HG03097 (cell line): ENCODE measurements around the gene CACNG3.
"Not testable (repeated sequence)": the region's sequence is repeated elsewhere in the genome, so short reads cannot be mapped to it uniquely, and the experiment has no call there.

ENCODE experiments used
- ATAC-seq: cut with Tn5 transposase; IDR thresholded peaks from one replicate; pipeline ENCODE4 v1.9.1; 2021; ENCODE audit not compliant: unreplicated experiment, low FRiP score

CACNG3 gene

DNA sequence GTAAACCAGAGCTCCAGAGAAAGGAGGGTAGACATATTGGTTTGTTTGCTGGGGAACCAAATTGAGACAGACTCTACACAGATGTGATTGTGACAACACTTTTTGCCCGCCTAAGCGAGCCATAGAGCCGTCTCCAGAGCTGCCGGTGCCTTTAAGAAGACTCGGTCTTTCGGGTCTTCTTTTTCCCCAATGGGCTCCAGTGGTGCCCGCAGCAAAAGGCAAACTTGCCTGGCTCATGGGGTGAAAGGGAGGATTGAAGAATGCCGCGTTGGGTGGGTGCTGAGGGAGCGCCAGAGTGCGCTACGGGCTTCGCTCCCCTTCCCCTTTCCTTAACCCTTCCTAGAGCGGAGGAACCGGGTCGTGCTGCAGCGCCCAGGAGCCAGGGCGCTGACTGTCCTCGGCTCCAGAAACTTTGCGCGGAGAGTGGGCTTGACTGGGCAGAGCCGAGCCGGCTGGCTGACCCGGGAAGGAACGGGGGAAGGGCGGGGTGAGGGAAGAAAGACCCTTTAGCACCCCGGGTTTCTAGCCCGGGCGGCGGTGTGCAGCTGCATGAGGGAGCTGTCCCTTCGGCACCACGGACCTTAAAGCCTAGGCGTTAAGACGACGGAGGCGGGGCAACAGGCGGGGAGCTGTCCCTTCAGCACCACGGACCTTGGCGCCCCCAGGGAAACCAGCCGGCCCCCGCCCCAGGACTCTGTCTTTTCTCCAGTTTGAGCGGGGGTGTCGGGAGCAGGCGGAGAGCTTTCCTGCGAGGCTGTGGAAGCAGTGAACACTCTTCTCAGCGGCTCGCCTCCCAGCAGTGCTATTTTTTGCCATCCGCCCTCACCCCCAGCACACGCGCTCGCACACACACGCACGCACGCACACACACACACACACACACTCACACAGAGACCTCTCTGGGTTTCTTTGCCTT lies at the start of gene CACNG3:
CACNG3 (plus strand) TSS at position 880 of the 916 bp plus-strand sequence. CDS start 420 bp downstream, outside the sequence.
- ATAC-seq: no peak

DNA sequence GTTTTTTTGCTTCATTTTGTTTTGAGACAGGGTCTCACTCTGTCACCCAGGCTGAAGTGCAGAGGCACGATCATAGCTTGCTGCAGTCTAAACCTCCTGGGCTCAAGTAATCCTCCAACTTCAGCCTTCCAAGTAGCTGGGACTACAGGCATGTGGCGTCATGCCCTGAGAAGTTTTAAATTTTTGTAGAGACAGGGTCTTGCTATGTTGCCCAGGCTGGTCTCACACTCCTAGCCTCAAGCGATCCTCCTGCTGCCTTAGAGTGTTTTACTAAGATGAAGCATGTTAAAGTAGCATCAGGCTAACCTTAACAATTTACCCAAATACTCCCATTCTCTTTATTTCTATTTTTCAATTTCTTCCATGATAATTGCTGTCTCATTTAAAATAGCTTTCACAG lies 49.2 kb upstream of the CACNG3 start:
- ATAC-seq: no peak

DNA sequence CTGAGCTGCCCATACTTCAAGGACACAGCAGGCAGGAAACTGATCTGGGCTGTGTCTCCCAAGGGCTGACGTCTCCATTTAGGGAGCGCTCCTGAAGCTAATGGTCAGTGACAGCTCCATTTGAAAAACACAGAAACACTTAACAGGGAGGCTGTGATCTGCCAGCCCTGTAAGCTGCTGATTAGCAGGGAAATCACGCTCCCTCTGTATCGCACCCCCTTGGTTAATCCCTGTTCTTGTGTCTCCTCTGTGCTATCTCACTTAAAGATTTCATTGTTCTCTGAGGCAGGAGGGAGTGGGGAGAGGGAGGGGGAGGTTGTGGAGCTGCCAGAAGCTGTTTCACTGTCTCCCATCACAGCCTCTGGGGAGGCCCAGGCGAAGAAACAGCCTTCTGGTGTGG lies 47.4 kb upstream of the CACNG3 start:
- ATAC-seq: no peak

- ATAC-seq: no peak
Measured at GRCh38 chr16:24214992-24215391, 41.1 kb upstream of the CACNG3 start.

- no peak for ATAC-seq
Measured at GRCh38 chr16:24216961-24217360, 39.2 kb upstream of the CACNG3 start.

GRCh38 chr16:24217461-24217860 lies 38.7 kb upstream of the CACNG3 start:
- ATAC-seq: no peak

DNA sequence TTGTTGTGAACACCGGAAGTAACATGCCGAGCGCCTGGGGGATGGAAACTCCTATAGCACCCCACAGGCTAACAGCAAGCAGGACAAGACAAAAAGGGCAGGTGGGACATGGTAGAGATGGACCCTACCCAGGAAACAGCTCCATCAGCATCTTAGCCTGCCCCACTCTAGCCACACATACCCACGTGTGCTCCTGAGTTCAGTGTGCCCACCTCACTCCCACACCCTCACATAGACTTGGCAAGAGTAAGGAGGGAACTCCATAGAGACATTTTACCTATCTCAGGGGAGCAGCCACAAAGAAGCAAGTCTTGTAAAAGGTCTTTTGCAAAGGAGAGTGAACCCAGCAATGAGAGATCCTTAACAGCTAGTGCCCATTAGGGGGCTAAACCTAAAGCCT lies 37.8 kb upstream of the CACNG3 start:
- ATAC-seq: no peak

GRCh38 chr16:24221219-24221618 lies 34.9 kb upstream of the CACNG3 start:
- no peak for ATAC-seq

- ATAC-seq: no peak
Measured at GRCh38 chr16:24228514-24228913, 27.6 kb upstream of the CACNG3 start.

DNA sequence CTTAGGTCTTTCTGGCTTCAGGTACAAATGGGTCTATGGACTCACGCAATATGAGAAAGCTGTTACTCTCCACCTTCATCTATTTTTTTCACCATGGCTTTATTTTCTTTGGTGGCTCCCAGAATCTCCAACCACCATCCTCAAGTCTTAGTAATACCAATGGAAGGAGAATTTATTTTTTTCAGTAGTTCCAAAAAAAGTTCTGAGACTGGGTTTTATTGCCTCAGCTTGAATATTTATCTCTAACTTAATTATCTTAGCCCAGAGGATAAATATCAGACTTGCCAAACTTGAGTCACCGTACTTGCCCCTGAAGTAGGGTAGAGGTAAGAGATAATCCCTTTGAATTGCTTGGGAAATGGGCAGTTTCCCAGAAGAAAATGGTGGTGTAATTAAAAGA lies 23.2 kb upstream of the CACNG3 start:
- ATAC-seq: no peak

DNA sequence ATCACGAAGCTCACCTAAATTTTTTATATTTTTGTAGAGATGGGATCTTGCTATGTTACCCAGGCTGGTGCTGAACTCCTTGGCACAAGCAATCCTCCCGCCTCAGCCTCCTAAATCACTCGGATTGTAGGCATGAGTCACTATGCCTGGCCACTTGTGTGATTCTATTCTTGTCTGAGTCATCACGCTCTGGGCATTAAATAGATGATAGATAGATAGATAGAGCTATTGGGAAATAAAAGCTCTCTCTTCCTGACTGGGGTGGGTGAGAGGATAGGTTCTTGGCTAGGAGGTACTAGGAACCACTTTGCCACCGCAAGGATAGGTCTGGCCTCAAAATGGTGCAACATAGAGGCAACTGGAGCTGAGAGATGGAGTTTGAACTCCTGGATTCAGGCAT lies 21.4 kb upstream of the CACNG3 start:
- no peak for ATAC-seq

- ATAC-seq: no peak
Measured at GRCh38 chr16:24235806-24236205, 20.3 kb upstream of the CACNG3 start.

DNA sequence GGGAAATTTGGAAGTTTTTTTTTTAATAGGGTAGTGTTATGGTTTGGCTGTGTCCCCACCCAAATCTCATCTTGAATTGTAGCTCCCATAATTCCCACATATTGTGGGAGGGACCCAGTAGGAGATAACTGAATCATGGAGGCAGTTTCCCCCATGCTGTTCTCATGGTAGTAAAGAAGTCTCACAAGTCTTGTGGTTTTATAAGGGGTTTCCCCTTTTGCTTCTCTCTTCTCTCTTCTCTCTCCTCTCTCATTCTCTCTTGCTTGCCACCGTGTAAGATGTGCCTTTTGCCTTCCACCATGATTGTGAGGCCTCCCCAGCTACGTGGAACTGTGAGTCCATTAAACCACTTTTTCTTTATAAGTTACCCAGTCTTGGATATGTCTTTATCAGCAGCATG lies 17.3 kb upstream of the CACNG3 start:
- ATAC-seq: not testable (repeated sequence)

DNA sequence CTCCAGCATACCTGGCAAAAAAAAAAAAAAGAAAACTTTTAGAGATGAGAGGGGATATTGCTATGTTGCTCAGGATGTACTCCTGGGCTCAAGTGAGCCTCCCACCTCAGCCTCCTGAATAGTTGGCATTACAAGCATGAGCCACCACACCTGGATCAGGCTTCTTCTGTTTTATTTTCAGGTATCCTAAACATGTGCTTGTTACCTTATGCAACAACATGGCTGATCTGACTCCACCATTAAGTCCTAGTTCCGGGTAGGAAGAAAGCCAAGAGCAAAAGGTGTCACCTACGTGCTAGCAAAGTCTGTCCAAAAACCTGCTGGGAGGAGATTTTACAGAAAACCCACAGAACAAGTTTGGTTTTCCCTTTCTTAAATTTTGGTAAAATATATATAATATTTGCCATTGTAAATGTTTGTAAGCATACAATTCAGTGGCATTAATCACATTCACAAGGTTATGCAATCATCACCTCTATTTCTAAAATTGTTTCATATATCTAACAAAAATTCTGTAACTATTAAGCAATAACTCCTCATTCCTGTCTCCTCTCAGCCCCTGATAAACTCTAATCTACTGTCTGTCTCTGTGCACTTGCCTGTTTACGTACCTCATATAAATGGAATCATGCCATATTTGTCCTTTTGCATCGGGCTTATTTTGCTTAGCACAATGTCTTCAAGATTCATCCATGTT lies 9.1 kb upstream of the CACNG3 start:
- ATAC-seq: no peak

- no peak for ATAC-seq
Measured at GRCh38 chr16:24253192-24253591, 2.9 kb upstream of the CACNG3 start.

DNA sequence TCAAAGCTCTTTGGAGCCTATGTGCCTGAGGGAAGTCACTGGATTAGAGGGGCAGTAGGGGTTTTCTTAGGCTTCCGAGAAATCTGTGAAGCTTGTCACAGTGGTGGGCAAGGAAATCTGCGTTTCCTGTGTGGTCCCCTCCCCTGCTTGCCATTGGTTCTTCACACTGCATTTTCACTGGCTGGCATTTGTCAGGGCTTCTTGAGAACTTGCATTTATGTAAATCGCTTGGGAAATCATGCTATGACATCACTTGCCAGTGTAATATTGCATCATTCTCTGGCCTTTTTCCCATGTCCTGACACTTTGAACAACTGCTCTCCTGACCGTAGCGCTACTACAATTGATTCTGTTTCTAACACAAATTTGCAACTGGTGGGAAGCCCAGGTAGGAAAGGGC lies 1.8 kb downstream of the CACNG3 start:
- no peak for ATAC-seq

DNA sequence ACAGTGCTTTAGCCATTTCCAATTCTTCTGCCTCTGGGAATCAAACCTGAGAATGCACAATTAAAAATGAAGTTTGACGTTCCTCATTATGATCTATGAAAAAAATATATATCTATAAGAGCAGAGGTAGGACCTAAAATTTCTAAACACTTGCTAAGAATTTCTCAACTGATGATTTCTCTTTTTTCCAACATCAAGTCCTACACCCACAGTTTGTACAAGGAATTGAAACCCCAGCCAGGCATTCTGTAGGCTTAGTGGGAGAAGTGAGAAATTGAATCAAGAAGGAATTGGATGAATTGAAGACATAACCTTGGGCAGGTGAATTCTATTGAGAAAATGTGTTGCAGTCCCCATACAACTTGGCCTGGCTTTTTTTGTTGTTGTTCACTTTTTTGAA lies 2.7 kb downstream of the CACNG3 start:
- ATAC-seq: no peak

DNA sequence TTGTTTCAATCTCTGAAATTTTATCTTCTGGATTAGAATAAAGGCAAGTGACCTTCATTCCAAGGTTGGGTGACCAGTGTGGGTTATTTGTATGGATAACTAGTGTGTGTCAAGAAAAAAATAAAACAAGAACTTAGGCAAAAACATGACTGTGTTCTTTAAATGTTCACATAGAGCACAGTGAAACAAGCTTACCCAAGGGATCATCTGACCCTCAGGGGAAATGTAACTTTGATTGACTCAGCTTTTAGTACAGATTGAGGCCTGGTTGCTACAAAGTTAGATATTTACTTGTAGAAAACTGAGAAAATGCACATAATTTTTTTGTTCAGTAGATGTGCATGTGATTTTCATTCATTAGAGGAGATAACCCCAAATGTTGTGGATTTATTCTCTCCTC lies 6.7 kb downstream of the CACNG3 start:
- ATAC-seq: no peak

- ATAC-seq: no peak
Measured at GRCh38 chr16:24270721-24271442, 14.7 kb downstream of the CACNG3 start.

DNA sequence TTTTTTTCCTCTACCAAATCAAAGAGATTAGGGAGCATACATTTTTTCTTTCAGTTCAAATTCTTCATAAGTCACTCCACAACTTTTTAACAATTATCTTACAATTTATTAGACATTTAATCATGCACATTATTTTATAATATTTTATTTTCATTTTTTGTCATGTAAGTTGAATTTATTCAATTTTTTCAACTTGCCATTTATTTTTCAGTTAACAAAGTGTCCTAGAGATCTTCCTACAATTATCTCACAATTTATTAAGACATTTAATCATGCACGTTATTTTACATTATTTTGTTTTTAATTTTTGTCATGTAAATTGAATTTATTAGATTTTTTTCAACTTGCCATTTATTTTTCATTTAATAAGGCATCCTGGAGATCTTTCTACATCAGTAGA lies 16.2 kb downstream of the CACNG3 start:
- ATAC-seq: no peak

DNA sequence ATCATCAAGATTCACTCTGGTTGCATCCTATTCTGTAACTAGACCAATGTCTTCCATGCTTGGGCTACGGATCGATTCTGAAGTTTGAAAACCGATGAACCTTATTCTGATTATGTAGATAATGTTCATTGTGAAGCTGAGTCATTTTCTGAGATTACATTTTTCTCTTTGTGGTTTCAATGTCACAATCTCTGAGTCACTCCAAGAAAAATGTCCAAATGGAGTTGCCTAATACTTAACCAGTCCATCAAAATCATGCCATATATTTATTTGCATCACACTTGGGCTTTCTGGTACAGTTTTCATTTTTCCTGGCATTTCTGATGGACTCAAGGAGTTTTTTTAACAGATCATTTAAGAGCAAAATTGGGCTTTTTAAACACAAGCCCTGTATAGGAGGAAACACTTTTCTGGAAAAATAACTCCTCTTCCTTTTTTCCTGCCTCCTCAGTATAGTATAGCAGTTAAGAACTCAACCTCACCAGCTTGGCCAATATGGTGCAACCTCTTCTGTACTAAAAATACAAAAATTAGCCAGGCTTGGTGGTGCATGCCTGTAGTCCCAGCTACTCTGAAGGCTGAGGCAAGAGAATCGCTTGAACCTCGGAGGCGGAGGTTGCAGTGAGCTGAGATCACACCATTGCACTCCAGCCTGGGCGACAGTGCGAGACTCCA lies 17.5 kb downstream of the CACNG3 start:
- ATAC-seq: no peak
